GM18870 (cell line): ENCODE data around the gene ACAD11.
A peak's percentile ranks its signal among the peaks of the same experiment; 100 is the strongest.
"Not testable (repeated sequence)": the region's sequence is repeated elsewhere in the genome, so short reads cannot be mapped to it uniquely, and the experiment has no call there.

Experiments
- ATAC-seq: cut with Tn5 transposase; IDR thresholded peaks from one replicate; pipeline ENCODE4 v1.9.1; 2021; ENCODE audit warnings: moderate library complexity; ENCODE audit not compliant: unreplicated experiment

ACAD11 gene

GRCh38 chr3:132650153-132650552 lies 9.5 kb downstream of the ACAD11 start:
- ATAC-seq = no peak

GRCh38 chr3:132645058-132645457 lies 14.6 kb downstream of the ACAD11 start:
- no peak for ATAC-seq

- no peak for ATAC-seq
Measured at GRCh38 chr3:132643366-132643765, 16.2 kb downstream of the ACAD11 start.

- ATAC-seq = no peak
Measured at GRCh38 chr3:132642539-132642847, 17.1 kb downstream of the ACAD11 start.

- no peak for ATAC-seq
Measured at GRCh38 chr3:132641837-132642538, 17.6 kb downstream of the ACAD11 start.

- ATAC-seq = not testable (repeated sequence)
Measured at GRCh38 chr3:132641427-132641826, 18.2 kb downstream of the ACAD11 start.

- ATAC-seq = no peak
Measured at GRCh38 chr3:132638706-132639105, 20.9 kb downstream of the ACAD11 start.

- ATAC-seq = no peak
Measured at GRCh38 chr3:132637590-132637989, 22.0 kb downstream of the ACAD11 start.

GRCh38 chr3:132635052-132635451 lies 24.6 kb downstream of the ACAD11 start:
- no peak for ATAC-seq

- ATAC-seq = no peak
Measured at GRCh38 chr3:132630612-132631011, 29.0 kb downstream of the ACAD11 start.

GRCh38 chr3:132629928-132630327 lies 29.7 kb downstream of the ACAD11 start:
- ATAC-seq = no peak

- no peak for ATAC-seq
Measured at GRCh38 chr3:132628157-132628556, 31.5 kb downstream of the ACAD11 start.

- ATAC-seq = no peak
Measured at GRCh38 chr3:132626955-132627354, 32.7 kb downstream of the ACAD11 start.

- peak; percentile 79 for ATAC-seq
Measured at GRCh38 chr3:132625613-132626012, 34.0 kb downstream of the ACAD11 start.

GRCh38 chr3:132624790-132625189 lies 34.8 kb downstream of the ACAD11 start:
- ATAC-seq = no peak

GRCh38 chr3:132623646-132624045 lies 36.0 kb downstream of the ACAD11 start:
- no peak for ATAC-seq

- no peak for ATAC-seq
Measured at GRCh38 chr3:132622761-132623160, 36.8 kb downstream of the ACAD11 start.

- no peak for ATAC-seq
Measured at GRCh38 chr3:132622148-132622547, 37.5 kb downstream of the ACAD11 start.

GRCh38 chr3:132616780-132617179 lies 42.8 kb downstream of the ACAD11 start:
- ATAC-seq = no peak

- no peak for ATAC-seq
Measured at GRCh38 chr3:132615881-132616280, 43.7 kb downstream of the ACAD11 start.

GRCh38 chr3:132615301-132615700 lies 44.3 kb downstream of the ACAD11 start:
- ATAC-seq = not testable (repeated sequence)

- ATAC-seq = not testable (repeated sequence)
Measured at GRCh38 chr3:132606620-132607019, 53.0 kb downstream of the ACAD11 start.

- ATAC-seq = no peak
Measured at GRCh38 chr3:132606085-132606484, 53.5 kb downstream of the ACAD11 start.
